Liver (tissue), 9 donors: ENCODE measurements around the gene SBK3. TPM values are rescaled to one million over a fixed set of nuclear protein-coding genes. Genes with fewer than 3 reads are reported as not detected.

Source experiments
- DNase-seq: peaks from one replicate; pipeline ENCODE4 v3.0.0-alpha.2; 2017; ENCODE audit warnings: low spot score
- H3K27ac ChIP-seq, 2 donors: one replicate each; pipeline ENCODE4 v1.7.0; 2013; ENCODE audit warnings: inconsistent platforms in 2 of 2, low read length in 2 of 2, control low read depth in 1 of 2, low read depth in 1 of 2, mild to moderate bottlenecking in 1 of 2
- H3K27me3 ChIP-seq, 4 donors: one replicate each; pipeline versions ENCODE4 v1.6.1 to v1.7.0; 2013; ENCODE audit warnings: low read length in 3 of 4, inconsistent platforms in 1 of 4, mild to moderate bottlenecking in 1 of 4, moderate library complexity in 1 of 4; ENCODE audit not compliant: control insufficient read depth in 4 of 4, insufficient read depth in 4 of 4
- H3K36me3 ChIP-seq, 4 donors: one replicate each; pipeline versions ENCODE4 v1.6.1 to v1.7.0; 2013; ENCODE audit warnings: low read length in 3 of 4, mild to moderate bottlenecking in 3 of 4, low read depth in 1 of 4, moderate library complexity in 1 of 4; ENCODE audit not compliant: control insufficient read depth in 4 of 4, insufficient read depth in 3 of 4
- H3K4me1 ChIP-seq, 4 donors: one replicate each; pipeline versions ENCODE4 v1.6.1 to v1.7.0; 2013; ENCODE audit warnings: low read length in 3 of 4, mild to moderate bottlenecking in 3 of 4, moderate library complexity in 1 of 4; ENCODE audit not compliant: control insufficient read depth in 4 of 4, insufficient read depth in 4 of 4
- H3K4me3 ChIP-seq, 3 donors: one replicate each; pipeline versions ENCODE4 v1.6.1 to v1.7.0; 2013; ENCODE audit warnings: low read length in 3 of 3, control low read depth in 1 of 3, low read depth in 1 of 3, mild to moderate bottlenecking in 1 of 3
- H3K9ac ChIP-seq, 2 donors: one replicate each; pipeline ENCODE4 v1.7.0; 2013; ENCODE audit warnings: low read length in 2 of 2, mild to moderate bottlenecking in 2 of 2, moderate library complexity in 2 of 2, control low read depth in 1 of 2, low read depth in 1 of 2
- H3K9me3 ChIP-seq, 4 donors: one replicate each; pipeline versions ENCODE4 v1.6.1 to v1.7.0; 2013; ENCODE audit warnings: low read length in 3 of 4; ENCODE audit not compliant: control insufficient read depth in 4 of 4
- ATF3 ChIP-seq: IDR thresholded peaks from 2 replicates; pipeline ENCODE4 v1.6.1; 2016; ENCODE audit warnings: antibody characterized with exemption
- CTCF ChIP-seq: fragments of 150-350 bp; IDR thresholded peaks from 2 replicates; pipeline ENCODE4 v1.5.1; 2017; ENCODE audit warnings: improper control_type of control experiment, low read depth, low read length; ENCODE audit not compliant: missing input control
- EGR1 ChIP-seq, 2 donors: IDR thresholded peaks; 2 replicates each; pipeline ENCODE4 v1.6.1; 2016 to 2018; ENCODE audit warnings: antibody characterized with exemption in 2 of 2, low read depth in 2 of 2
- FOXA1 ChIP-seq: IDR thresholded peaks from 2 replicates; pipeline ENCODE4 v1.6.1; 2016; ENCODE audit warnings: antibody characterized with exemption
- FOXA2 ChIP-seq: IDR thresholded peaks from 2 replicates; pipeline ENCODE4 v1.6.1; 2016; ENCODE audit warnings: antibody characterized with exemption
- GABPA ChIP-seq, 2 donors: IDR thresholded peaks in 1 of 2; conservative IDR thresholded peaks in 1 of 2; 2 replicates each; pipeline ENCODE4 v1.6.1; 2016; ENCODE audit warnings: antibody characterized with exemption in 2 of 2, mild to moderate bottlenecking in 1 of 2, moderate library complexity in 1 of 2
- HNF4A ChIP-seq, 2 donors: conservative IDR thresholded peaks; 2 replicates each; pipeline ENCODE4 v1.6.1; 2016; ENCODE audit warnings: antibody characterized with exemption in 2 of 2, mild to moderate bottlenecking in 2 of 2
- JUND ChIP-seq, 2 donors: IDR thresholded peaks; 2 replicates each; pipeline ENCODE4 v1.6.1; 2016; ENCODE audit warnings: antibody characterized with exemption in 2 of 2
- NR2F2 ChIP-seq: IDR thresholded peaks from 2 replicates; pipeline ENCODE4 v1.6.1; 2016; ENCODE audit warnings: antibody characterized with exemption
- RAD21 ChIP-seq, 2 donors: IDR thresholded peaks; 2 replicates each; pipeline ENCODE4 v1.6.1; 2016; ENCODE audit warnings: antibody characterized with exemption in 2 of 2, mild to moderate bottlenecking in 2 of 2
- REST ChIP-seq: IDR thresholded peaks from 2 replicates; pipeline ENCODE4 v1.6.1; 2016; ENCODE audit warnings: antibody characterized with exemption, mild to moderate bottlenecking
- RXRA ChIP-seq, 2 donors: IDR thresholded peaks; 2 replicates each; pipeline ENCODE4 v1.6.1; 2017 to 2018; ENCODE audit warnings: antibody characterized with exemption in 2 of 2, mild to moderate bottlenecking in 1 of 2
- SP1 ChIP-seq: IDR thresholded peaks from 2 replicates; pipeline ENCODE4 v1.6.1; 2018; ENCODE audit warnings: antibody characterized with exemption, mild to moderate bottlenecking
- TAF1 ChIP-seq: conservative IDR thresholded peaks from 2 replicates; pipeline ENCODE4 v1.6.1; 2016; ENCODE audit warnings: antibody characterized with exemption, mild to moderate bottlenecking
- YY1 ChIP-seq: IDR thresholded peaks from 2 replicates; pipeline ENCODE4 v1.6.1; 2016; ENCODE audit warnings: antibody characterized with exemption, mild to moderate bottlenecking
- WGBS: extraction: QIAGEN DNeasy Blood & Tissue Kit; methylation state at CpG from one replicate; pipeline ENCODE4 v1.1.7; 2013; 5-methylcytosine and 5-hydroxymethylcytosine counted together
- polyA plus RNA-seq, 2 donors: library from polyadenylated mRNA; stranded (reverse) in 1 of 2; unstranded in 1 of 2; fragments of 200-250 nt in 1 of 2; fragments of >200 nt in 1 of 2; fragmentation: Nextera tagmentation in 1 of 2; extraction: Ambion mirVana in 1 of 2; gene quantifications; one replicate each; pipeline versions ENCODE4 v1.2.1 to v1.2.3, GENCODE V29; 2013 to 2015
- total RNA-seq, 2 donors: library from RNA; depleted of rRNA; stranded (reverse); fragments of >200 nt; gene quantifications; one replicate each; pipeline ENCODE4 v1.2.3, GENCODE V29; 2014
- TF ChIP-seq, protein P1 (sequence below): IDR thresholded peaks from 2 replicates; pipeline ENCODE4 v1.6.1; 2016; ENCODE audit warnings: antibody characterized with exemption
- TF ChIP-seq, protein P2 (sequence below): IDR thresholded peaks from 2 replicates; pipeline ENCODE4 v1.6.1; 2016; ENCODE audit warnings: antibody characterized with exemption
- donor health status: healthy.
- donor health status: healthy.
- donor health status: healthy.
- donor health status: healthy.
- donor health status: healthy.

The SBK3 gene
- total and polyA plus RNA-seq, 4 donors, result 0.03 TPM; not detected in 3

GRCh38 chr19:55546822-55547614 is 1.7 kb upstream of the SBK3 start:
- no peak overlapping the region for H3K9ac ChIP-seq

DNA sequence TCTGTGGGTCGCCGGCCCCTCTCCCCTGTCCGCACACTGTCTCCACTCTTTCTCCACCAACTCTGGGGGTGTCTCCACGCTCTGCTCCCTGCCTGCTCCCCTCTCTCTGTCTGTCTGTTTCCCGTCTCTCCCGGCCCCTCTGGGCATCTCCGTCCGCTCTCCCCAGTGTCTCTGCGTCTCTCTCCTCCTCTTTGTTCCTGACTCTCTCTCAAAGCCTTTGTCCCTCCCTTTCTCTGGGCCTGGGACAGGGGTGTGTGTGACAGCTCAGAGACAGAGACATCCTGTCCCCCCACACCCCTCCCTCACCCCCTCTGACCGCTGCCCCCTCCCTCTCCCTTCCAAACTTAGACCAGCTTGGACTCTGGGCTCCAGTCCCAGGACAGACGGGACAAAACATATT is 668 bp upstream of the SBK3 start:
- TF ChIP-seq RAD21 (IDR thresholded peaks at IDR 0.05) (no peak), TAF1 (no peak), HNF4A (conservative IDR thresholded peaks at IDR 0.05) (no peak), EGR1 (IDR thresholded peaks at IDR 0.05; ENCODE audit: low read depth in 2 of 2) (no peak), JUND (IDR thresholded peaks at IDR 0.05) (no peak), FOXA1 (no peak), GABPA (IDR thresholded peaks at IDR 0.05 in 1 of 2, conservative IDR thresholded peaks at IDR 0.05 in 1 of 2) (no peak), NR2F2 (no peak), FOXA2 (no peak), SP1 (no peak), ATF3 (no peak), REST (no peak), CTCF (no peak), YY1 (no peak)
- TF ChIP-seq, protein P1, sequence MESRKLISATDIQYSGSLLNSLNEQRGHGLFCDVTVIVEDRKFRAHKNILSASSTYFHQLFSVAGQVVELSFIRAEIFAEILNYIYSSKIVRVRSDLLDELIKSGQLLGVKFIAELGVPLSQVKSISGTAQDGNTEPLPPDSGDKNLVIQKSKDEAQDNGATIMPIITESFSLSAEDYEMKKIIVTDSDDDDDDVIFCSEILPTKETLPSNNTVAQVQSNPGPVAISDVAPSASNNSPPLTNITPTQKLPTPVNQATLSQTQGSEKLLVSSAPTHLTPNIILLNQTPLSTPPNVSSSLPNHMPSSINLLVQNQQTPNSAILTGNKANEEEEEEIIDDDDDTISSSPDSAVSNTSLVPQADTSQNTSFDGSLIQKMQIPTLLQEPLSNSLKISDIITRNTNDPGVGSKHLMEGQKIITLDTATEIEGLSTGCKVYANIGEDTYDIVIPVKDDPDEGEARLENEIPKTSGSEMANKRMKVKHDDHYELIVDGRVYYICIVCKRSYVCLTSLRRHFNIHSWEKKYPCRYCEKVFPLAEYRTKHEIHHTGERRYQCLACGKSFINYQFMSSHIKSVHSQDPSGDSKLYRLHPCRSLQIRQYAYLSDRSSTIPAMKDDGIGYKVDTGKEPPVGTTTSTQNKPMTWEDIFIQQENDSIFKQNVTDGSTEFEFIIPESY, result no peak
- TF ChIP-seq, protein P2, sequence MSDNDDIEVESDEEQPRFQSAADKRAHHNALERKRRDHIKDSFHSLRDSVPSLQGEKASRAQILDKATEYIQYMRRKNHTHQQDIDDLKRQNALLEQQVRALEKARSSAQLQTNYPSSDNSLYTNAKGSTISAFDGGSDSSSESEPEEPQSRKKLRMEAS, result no peak
- H3K27ac ChIP-seq, result no peak overlapping the region
- no peak for DNase-seq
- WGBS, result 62% methylated on average over 11 of the region's 11 CpGs
- no peak overlapping the region for H3K4me3 ChIP-seq
- no peaks in the 10 kb centered on the region for H3K36me3 ChIP-seq
- H3K27me3 ChIP-seq, result peaks cover 0 to 6% (median 3%) of the 10 kb centered on the region in 4 donors
- H3K9me3 ChIP-seq, result no peaks in the 10 kb centered on the region
- peaks cover 0 to 2% (median 0%) of the 10 kb centered on the region in 4 donors for H3K4me1 ChIP-seq
- H3K9ac ChIP-seq, result no peak overlapping the region

More at GRCh38 chr19:55546822-55547614, 1.7 kb upstream of the SBK3 start:
- Histone ChIP-seq H3K27me3 (peaks cover 0 to 6% (median 3%) of the 10 kb centered on the region in 4 donors), H3K4me3 (no peak overlapping the region), H3K27ac (peak overlapping the region; percentile 47 to 50), H3K4me1 (peaks cover 0 to 2% (median 0%) of the 10 kb centered on the region in 4 donors), H3K9me3 (no peaks in the 10 kb centered on the region), H3K36me3 (no peaks in the 10 kb centered on the region)
- peak in 1 of 2 donors; percentile 25 for TF ChIP-seq RXRA (IDR thresholded peaks at IDR 0.05)
- TF ChIP-seq TAF1, result no peak
- TF ChIP-seq JUND (IDR thresholded peaks at IDR 0.05), result peak in 1 of 2 donors; percentile 64
- peak; percentile 90 for TF ChIP-seq NR2F2
- TF ChIP-seq HNF4A (conservative IDR thresholded peaks at IDR 0.05), result no peak
- TF ChIP-seq YY1, result no peak
- TF ChIP-seq SP1, result no peak
- no peak for TF ChIP-seq FOXA2
- WGBS, result 53% methylated on average over 17 of the region's 17 CpGs
- no peak for DNase-seq
